ENCODE measurements around the gene PIK3C2G.
"Not testable (repeated sequence)": the region's sequence is repeated elsewhere in the genome, so short reads cannot be mapped to it uniquely, and the experiment has no call there.

PIK3C2G gene

GRCh38 chr12:18468246-18469075 is 207.1 kb downstream of the PIK3C2G start:
- no peak for DNase-seq (ENCODE audit: low read depth in 3 of 3)

GRCh38 chr12:18470251-18470650 is 208.9 kb downstream of the PIK3C2G start:
- DNase-seq (ENCODE audit: low read depth in 3 of 3), result no peak

- no peak for DNase-seq (ENCODE audit: low read depth in 3 of 3)
Observed at GRCh38 chr12:18472304-18472703, 211.0 kb downstream of the PIK3C2G start.

- no peak for DNase-seq (ENCODE audit: low read depth in 3 of 3)
Observed at GRCh38 chr12:18472806-18473205, 211.5 kb downstream of the PIK3C2G start.

DNA sequence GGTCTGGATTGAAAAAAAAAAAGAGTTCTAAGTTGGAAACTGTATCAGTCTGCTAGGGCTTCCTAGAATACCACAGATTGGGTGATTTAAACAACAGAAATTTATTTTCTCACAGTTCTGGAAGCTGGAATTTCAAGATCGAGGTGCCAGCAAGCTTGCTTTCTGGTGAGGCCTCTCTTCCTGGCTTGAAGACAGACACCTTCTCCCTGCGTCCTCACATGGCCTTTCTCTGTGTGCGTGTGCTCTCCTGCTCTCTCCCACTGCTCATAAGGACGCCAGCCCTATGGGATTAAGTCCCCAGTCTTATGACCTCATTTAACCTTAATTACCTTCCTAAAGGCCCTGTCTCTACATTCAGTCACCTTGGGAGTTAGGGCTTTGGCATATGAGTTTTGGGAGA is 215.5 kb downstream of the PIK3C2G start:
- DNase-seq (ENCODE audit: low read depth in 3 of 3), result no peak

GRCh38 chr12:18479256-18479655 is 217.9 kb downstream of the PIK3C2G start:
- DNase-seq (ENCODE audit: low read depth in 3 of 3), result no peak

- DNase-seq (ENCODE audit: low read depth in 3 of 3), result no peak
Observed at GRCh38 chr12:18482601-18483120, 221.3 kb downstream of the PIK3C2G start.

DNA sequence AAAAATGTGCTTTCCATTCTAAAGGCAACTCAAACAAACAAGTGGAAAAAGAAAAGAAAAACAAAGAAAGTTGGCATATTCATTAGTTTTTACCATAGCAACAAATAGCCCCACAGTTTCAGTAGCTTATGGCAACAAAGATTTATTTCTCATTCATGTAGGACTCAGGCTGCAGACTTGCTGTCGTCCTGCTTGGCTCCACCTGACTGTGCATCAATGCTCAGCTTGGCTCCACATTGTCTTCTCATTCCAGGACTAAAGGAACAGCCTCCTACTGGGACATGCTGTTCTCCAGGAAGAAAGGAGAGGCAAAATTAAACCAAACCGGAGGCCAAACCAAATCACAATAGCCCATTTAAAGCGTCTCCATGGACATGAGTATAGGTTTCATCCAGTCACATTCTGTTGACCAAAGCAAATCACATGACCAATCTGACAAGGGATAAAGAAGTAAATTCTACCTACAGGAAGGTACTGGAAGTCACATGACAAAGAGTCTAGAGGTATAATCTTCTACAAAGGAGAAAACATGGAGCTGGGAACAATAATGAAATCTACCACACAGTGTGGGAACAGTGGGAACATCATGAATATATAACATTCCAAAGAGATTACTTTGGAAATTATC is 222.5 kb downstream of the PIK3C2G start:
- no peak for DNase-seq (ENCODE audit: low read depth in 3 of 3)

GRCh38 chr12:18486036-18486435 is 224.7 kb downstream of the PIK3C2G start:
- DNase-seq (ENCODE audit: low read depth in 3 of 3), result no peak

- DNase-seq (ENCODE audit: low read depth in 3 of 3), result no peak
Observed at GRCh38 chr12:18487509-18487908, 226.2 kb downstream of the PIK3C2G start.

DNA sequence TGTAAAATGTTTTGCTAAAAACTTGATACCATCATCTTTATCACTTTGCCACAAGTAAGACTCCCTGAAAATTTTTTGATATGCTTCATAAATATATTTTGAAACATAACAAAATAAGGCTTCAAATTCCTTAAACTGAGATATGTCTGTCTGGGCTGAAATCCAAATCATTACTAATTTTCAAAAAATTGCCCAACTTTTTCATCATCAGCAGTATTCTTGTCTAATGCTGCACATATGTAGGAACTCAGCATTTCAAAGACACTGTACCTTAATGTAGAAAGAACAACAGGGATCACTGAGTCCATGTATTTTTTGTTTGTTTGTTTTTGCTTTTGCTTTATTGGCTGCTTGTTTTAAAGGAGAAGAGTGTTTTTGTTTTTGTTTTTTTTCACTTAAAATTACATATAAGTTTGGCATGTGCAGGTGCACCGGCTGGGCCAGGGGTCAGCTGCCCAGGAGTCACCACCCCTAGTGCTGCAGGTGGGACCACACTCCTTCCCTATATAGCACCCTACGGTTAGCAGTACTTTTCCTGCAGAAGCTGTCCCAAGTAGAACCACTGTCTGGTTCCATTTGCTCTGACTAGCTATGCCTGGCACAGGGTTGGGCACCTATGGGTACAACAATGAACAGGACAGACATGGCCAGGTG is 231.2 kb downstream of the PIK3C2G start:
- no peak for DNase-seq (ENCODE audit: low read depth in 3 of 3)

GRCh38 chr12:18496156-18496555 is 234.8 kb downstream of the PIK3C2G start:
- DNase-seq (ENCODE audit: low read depth in 3 of 3), result no peak

DNA sequence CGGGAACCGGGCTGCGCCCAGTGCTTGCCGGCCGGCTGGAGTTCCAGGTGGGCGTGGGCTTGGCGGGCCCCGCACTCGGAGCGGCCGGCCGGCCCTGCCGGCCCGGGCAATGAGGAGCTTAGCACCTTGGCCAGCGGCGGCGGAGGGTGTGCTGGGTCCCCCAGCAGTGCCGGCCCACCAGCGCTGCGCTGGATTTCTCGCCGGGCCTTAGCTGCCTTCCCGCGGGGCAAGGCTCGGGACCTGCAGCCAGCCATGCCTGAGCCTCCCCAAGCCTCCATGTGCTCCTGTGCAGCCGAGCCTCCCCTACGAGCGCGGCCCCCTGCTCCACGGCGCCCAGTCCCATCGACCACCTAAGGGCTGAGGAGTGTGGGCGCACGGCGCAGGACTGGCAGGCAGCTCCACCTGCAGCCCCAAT is 238.8 kb downstream of the PIK3C2G start:
- not testable (repeated sequence) for DNase-seq (ENCODE audit: low read depth in 3 of 3)

DNA sequence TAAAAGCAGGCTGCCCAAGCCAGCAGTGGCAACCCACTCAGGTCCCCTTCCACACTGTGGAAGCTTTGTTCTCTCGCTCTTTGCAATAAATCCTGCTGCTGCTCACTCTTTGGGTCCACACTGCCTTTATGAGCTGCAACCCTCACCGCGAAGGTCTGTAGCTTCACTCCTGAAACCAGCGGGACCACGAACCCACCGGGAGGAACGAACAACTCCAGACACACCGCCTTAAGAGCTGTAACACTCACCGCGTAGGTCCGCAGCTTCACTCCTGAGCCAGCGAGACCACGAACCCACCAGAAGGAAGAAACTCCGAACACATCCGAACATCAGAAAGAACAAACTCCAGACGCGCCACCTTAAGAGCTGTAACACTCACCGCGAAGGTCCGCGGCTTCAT is 239.4 kb downstream of the PIK3C2G start:
- DNase-seq (ENCODE audit: low read depth in 3 of 3), result not testable (repeated sequence)

DNA sequence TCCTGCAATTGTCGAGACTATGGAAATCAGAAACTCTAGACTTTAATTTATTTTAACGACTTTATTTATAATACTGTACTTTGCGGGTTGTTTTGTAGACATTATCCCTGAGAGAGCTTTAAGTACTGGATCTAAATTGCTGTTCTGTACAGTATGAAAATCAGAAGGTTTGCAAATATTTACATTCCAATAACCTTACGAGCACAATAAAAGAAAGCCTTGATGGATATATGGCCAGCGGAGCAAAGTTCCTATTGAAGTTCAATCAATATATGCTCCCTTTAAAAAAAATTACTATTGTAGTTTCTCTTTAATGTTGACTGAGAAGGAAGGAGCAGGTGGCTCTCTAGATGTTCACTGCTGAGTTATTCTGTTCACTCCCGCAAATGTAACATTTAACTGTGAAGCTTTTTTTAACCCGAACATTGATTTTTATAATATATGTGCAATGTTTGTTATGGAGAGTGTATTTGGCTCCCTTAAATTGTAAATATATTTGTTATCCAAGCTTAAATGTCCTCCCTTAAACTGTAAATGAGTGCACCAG is 241.2 kb downstream of the PIK3C2G start:
- DNase-seq (ENCODE audit: low read depth in 3 of 3), result no peak

GRCh38 chr12:18521461-18521860 is 260.1 kb downstream of the PIK3C2G start:
- DNase-seq (ENCODE audit: low read depth in 3 of 3), result no peak

- DNase-seq (ENCODE audit: low read depth in 3 of 3), result no peak
Observed at GRCh38 chr12:18522806-18523205, 261.5 kb downstream of the PIK3C2G start.

DNA sequence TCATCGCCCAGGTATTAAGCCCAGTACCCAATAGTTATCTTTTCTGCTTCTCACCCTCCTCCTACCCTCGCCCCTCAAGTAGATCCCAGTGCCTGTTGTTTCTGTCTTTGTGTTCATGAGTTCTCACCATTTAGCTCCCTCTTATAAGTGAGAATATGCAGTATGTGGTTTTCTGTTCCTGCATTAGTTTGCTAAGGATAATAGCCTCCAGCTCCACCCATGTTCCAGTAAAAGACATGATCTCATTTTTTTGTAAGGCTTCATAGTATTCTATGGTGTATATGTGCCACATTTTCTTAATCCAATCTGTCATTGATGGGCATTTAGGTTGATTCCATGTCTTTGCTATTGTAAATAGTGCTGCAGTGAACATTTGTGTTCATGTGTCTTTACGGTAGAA is 281.2 kb downstream of the PIK3C2G start:
- DNase-seq (ENCODE audit: low read depth in 3 of 3), result not testable (repeated sequence)

GRCh38 chr12:18546399-18546798 is 285.1 kb downstream of the PIK3C2G start:
- no peak for DNase-seq (ENCODE audit: low read depth in 3 of 3)

GRCh38 chr12:18549598-18549997 is 288.3 kb downstream of the PIK3C2G start:
- no peak for DNase-seq (ENCODE audit: low read depth in 3 of 3)

DNA sequence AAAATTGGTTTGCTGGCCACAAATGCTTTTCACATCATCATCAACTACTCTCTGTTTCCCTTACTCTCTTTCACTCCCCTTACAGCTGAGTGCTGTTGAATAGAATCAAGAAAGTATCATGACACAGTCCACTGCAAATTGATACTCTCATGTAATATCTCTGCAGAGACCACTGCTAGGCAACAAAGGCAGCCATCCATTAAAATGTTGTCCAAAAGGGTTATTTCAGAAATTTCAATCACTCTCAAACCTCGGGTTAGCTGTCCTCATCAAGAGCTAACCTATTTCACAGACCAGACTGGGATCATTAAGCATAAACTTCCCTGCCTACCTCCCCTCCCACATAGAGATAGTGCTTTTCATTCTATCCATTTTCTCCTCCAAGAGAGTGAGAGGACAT is 289.8 kb downstream of the PIK3C2G start:
- no peak for DNase-seq (ENCODE audit: low read depth in 3 of 3)

DNA sequence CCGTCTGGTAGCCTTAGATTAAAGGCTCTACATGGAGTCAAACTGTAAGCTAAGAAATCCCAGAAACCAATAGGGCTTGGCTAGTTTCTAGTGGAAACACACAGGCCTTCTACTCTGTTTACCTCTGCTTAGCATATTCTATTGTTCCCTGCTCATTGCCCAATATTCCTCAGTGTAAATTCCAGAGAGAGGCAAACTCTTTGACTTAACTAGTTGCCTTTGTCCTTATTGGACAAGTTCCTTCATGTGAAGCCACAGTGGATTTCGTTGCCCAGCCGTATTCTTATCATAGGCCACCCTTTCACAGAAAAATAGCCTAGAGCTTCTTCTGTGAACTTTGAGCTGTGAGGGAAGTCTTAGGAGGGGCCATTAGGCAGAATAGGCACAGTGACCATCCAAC is 290.4 kb downstream of the PIK3C2G start:
- no peak for DNase-seq (ENCODE audit: low read depth in 3 of 3)
